NCI-H82 (cell line): ENCODE data around the gene A2M.

Experiments used
- DNase-seq: peaks from one replicate; lab custom pipeline; 2025; lab: John Stamatoyannopoulos, UW

A2M gene

GRCh38 chr12:9073076-9073475 lies 42.6 kb downstream of the A2M start:
- DNase-seq, result no peak

- DNase-seq, result no peak
Measured at GRCh38 chr12:9072481-9073038, 43.2 kb downstream of the A2M start.

GRCh38 chr12:9071969-9072368 lies 43.8 kb downstream of the A2M start:
- no peak for DNase-seq

- no peak for DNase-seq
Measured at GRCh38 chr12:9071518-9071917, 44.2 kb downstream of the A2M start.

- no peak for DNase-seq
Measured at GRCh38 chr12:9070351-9070750, 45.4 kb downstream of the A2M start.

- no peak for DNase-seq
Measured at GRCh38 chr12:9068600-9068999, 47.1 kb downstream of the A2M start.

- DNase-seq, result no peak
Measured at GRCh38 chr12:9068086-9068485, 47.6 kb downstream of the A2M start.

GRCh38 chr12:9066755-9067423 lies 48.8 kb downstream of the A2M start:
- no peak for DNase-seq

GRCh38 chr12:9066183-9066623 lies 49.5 kb downstream of the A2M start:
- DNase-seq, result no peak

- DNase-seq, result no peak
Measured at GRCh38 chr12:9065607-9065856, 50.2 kb downstream of the A2M start.

- no peak for DNase-seq
Measured at GRCh38 chr12:9064815-9065606, 50.7 kb downstream of the A2M start.

GRCh38 chr12:9064201-9064814 lies 51.4 kb downstream of the A2M start:
- peak; percentile 64 for DNase-seq

- no peak for DNase-seq
Measured at GRCh38 chr12:9052610-9053009, 63.1 kb downstream of the A2M start.

- DNase-seq, result no peak
Measured at GRCh38 chr12:9051158-9051550, 64.6 kb downstream of the A2M start.

GRCh38 chr12:9050521-9051157 lies 65.1 kb downstream of the A2M start:
- no peak for DNase-seq

GRCh38 chr12:9049520-9050133 lies 66.1 kb downstream of the A2M start:
- DNase-seq, result peak; percentile 57

GRCh38 chr12:9048930-9049329 lies 66.8 kb downstream of the A2M start:
- DNase-seq, result no peak

GRCh38 chr12:9047105-9047504 lies 68.6 kb downstream of the A2M start:
- no peak for DNase-seq

GRCh38 chr12:9043766-9044165 lies 72.0 kb downstream of the A2M start:
- peak; percentile 44 for DNase-seq

GRCh38 chr12:9041321-9041720 lies 74.4 kb downstream of the A2M start:
- DNase-seq, result no peak

GRCh38 chr12:9040484-9041186 lies 75.1 kb downstream of the A2M start:
- DNase-seq, result no peak
